22Rv1 (cell line): ENCODE data around the gene SPEF1.

ENCODE experiments used
- CTCF ChIP-seq: fragments of 450-650 bp; IDR thresholded peaks from 2 replicates; pipeline ENCODE4 v1.5.1; 2017; ENCODE audit warnings: mild to moderate bottlenecking
- ZFX ChIP-seq: fragments of 450-650 bp; IDR thresholded peaks from 2 replicates; pipeline ENCODE4 v1.6.1; 2017; ENCODE audit warnings: antibody characterized with exemption, borderline replicate concordance

- no peak for TF ChIP-seq CTCF
- TF ChIP-seq ZFX, result no peak
These were observed 38.3 kb upstream of the SPEF1 start for GRCh38 chr20:3819411-3820047.
